NCI-H2081 (cell line): ENCODE measurements around the gene HOXD1.

Experiments used
- DNase-seq, 2 experiments: peaks; one replicate each; lab custom pipeline; 2025; lab: John Stamatoyannopoulos, UW

The HOXD1 gene

DNA sequence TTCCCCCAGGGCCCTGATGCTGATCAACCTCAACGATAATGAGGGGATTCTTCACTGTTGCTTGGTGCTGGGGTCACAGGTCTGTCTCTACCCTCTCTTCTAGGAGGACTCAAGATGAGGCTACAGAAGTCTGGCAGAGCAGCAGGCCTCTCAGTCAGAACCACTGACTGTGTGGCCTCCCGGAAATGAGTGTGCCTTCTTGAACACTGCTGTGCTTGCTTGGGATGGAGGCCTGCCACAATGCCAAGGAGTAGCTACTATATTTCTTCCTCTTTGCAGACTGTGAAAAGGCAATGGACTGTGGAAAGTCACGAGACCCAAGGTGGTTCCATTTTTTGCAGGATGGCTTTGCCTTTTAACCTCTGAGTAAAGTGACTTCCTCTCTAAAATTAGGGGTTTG is 5.8 kb upstream of the HOXD1 start:
- no peak for DNase-seq

DNA sequence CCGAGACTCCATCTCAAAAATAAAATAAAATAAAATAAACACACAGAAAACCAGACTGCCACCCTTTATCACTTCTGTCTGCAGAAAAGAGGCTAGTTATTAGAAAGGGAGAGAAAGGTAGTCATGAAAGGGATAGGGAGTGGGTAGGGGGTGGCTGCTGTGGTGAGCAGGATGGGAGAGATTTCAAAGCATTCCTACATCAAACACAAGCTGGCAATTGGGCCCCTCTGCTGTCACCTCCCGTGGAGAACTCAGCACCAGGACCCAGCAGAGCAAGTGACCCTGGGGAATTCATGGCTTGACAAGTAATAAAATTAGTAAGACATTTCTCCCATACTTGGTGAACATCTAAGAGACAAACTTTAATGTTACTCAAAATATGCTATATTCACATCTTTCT is 3.7 kb upstream of the HOXD1 start:
- no peak for DNase-seq

DNA sequence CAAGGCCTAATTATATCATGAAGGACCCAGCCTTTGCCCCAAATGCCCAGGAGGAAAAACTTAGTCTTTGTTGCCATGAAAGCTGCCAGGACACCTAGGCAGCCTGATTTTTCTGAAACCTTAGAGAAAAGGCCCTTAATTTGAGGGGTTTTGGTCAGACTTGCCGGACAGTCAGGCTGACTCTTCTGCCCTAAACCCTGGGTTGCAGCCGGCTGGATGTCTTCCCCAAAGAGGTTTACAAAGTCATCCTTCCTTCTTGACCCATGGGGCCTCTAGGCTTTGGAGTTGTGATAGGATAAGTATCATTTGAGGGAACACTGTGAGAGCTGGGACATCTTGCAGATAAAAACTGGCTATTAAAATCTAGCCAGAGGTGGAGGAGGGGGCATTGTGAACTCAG is 2.4 kb upstream of the HOXD1 start:
- DNase-seq = no peak

DNA sequence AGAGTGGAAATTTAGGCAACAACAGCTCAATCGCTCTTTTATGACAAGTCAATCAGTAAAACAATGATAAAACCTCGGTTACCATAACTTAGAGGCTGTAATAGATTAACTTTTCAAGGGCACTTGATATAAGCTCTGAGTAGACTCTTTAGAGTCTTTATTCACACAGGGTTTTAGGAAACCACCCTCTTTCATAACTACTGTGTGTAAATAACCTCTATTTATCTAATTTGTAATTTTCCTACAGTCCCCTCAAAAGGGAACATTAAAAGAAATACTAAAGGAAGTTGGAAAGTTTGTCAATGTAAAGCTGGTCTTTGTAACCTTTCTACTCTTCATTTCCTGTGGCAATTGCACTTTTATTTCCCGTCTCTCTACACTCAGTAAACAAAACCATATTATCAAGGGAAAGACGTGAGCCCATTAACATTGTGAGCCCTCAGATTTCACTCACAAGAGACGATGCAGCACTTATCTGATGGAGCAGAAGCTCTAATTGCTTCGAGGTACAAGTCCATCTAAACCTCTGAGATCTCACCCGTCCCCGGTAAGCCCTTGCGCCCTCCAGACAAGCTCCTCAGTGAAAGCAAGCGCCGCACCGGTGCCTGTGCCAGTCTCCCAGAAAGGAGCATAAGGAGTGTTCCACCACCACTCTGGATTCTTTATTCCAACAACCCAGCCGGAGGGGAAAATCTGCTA is 1.1 kb upstream of the HOXD1 start:
- peak in 1 of 2 experiments; percentile 29 for DNase-seq

DNA sequence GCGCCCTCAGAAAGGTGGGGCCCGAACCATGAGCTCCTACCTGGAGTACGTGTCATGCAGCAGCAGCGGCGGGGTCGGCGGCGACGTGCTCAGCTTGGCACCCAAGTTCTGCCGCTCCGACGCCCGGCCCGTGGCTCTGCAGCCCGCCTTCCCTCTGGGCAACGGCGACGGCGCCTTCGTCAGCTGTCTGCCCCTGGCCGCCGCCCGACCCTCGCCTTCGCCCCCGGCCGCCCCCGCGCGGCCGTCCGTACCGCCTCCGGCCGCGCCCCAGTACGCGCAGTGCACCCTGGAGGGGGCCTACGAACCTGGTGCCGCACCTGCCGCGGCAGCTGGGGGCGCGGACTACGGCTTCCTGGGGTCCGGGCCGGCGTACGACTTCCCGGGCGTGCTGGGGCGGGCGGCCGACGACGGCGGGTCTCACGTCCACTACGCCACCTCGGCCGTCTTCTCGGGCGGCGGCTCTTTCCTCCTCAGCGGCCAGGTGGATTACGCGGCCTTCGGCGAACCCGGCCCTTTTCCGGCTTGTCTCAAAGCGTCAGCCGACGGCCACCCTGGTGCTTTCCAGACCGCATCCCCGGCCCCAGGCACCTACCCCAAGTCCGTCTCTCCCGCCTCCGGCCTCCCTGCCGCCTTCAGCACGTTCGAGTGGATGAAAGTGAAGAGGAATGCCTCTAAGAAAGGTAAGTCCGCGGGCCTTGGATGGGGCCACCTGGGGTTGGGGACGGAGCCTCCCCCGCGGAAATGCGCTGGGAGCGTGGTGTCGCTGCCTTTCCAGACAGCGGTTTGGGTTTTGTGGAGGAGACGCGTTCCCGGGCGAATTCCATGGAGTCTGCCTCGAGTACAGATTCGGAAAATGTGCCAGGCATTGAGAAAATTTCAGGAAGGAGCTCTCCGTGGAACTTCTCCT is 559 bp downstream of the HOXD1 start:
- peak; percentile 37 to 59 for DNase-seq

DNA sequence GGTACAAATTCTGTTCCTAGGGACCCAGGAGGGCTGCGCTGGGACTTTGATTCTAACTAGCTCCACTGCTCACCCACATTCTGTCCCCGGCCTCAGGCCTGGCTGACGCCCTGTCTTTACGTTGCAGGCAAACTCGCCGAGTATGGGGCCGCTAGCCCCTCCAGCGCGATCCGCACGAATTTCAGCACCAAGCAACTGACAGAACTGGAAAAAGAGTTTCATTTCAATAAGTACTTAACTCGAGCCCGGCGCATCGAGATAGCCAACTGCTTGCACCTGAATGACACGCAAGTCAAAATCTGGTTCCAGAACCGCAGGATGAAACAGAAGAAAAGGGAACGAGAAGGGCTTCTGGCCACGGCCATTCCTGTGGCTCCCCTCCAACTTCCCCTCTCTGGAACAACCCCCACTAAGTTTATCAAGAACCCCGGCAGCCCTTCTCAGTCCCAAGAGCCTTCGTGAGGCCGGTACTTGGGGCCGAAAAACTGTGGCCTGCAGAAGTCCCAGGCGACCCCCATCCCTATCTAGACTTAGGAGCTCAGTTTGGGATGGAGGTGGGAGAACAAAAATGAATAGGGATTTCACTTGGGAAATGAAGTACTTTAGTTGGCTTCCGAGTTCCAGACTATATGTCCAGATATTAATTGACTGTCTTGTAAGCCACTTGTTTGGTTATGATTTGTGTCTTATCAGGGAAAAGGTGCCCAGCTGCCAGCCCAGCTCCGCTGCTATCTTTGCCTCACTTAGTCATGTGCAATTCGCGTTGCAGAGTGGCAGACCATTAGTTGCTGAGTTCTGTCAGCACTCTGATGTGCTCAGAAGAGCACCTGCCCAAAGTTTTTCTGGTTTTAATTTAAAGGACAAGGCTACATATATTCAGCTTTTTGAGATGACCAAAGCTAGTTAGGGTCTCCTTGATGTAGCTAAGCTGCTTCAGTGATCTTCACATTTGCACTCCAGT is 1.5 kb downstream of the HOXD1 start:
- DNase-seq = peak in 1 of 2 experiments; percentile 11

DNA sequence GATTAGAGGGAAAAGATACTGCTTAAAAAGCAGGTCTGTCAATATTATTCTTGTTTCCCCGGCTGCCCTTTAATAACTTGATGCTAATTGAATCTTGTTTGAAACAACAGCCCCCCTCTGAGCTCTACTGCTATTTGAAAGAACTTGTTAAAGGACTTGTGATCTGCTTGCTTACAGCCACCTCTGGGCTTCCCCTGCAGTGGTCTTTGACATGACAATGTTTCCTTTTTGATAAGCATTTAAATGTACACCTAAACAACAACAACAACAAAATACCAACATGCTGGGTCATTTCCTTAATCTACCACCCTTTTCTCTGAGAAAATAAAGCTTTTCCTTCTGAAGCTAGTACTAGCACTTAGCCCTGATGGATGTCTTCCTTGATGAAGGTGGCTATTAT is 3.9 kb downstream of the HOXD1 start:
- no peak for DNase-seq

DNA sequence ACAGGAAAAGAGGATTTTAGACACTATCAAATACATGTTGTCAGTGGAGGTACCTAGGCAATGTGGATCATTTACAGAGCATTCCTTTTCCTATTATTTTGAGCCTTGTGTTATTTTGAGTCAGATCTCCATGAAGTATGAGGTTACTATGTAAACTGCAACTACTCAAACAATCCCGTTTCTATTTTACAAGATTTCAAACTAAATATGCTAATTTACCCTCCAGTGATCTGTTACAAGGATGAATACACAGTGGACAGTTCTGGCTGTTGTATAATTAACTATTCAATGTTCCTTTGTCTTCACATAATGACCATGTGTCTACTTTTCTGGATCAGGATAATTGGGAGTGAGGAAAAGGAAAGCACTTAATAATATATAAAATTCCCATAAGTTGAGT is 4.6 kb downstream of the HOXD1 start:
- peak in 1 of 2 experiments; percentile 21 for DNase-seq

DNA sequence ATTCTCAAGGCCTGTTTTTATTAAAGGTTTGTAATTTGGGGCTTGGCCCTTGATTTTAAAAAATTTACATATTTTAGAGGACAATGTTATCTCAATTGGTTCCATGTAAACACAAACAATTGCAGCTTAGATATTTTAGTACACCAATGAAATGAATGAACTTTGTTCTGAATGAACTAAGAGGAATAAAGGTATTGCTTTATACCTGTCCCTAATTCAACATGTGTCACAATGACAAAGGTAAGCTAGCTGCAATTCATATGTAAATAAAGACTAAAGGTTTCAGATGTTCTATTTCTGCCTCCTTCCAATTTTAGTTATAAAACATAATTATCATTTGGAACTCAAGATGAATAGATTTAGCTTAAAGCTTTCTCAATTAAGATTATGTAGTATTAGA is 11.4 kb downstream of the HOXD1 start:
- no peak for DNase-seq

DNA sequence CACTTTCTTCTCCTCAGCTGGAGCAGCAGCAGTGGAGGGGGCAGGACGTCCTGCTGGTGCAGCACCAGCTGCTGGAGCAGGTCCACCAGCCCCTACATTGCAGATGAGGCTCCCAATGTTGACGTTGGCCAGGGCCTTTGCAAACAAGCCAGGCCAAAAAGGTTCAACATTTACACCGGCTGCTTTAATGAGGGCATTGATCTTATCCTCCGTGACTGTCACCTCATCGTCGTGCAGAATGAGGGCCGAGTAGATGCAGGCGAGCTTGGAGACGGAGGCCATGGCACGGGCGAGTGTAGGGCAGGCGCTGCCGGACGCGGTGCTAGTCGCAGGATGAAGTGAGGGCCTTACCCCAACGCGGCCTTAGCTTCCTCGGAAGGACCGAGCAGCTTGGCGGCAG is 12.5 kb downstream of the HOXD1 start:
- no peak for DNase-seq

DNA sequence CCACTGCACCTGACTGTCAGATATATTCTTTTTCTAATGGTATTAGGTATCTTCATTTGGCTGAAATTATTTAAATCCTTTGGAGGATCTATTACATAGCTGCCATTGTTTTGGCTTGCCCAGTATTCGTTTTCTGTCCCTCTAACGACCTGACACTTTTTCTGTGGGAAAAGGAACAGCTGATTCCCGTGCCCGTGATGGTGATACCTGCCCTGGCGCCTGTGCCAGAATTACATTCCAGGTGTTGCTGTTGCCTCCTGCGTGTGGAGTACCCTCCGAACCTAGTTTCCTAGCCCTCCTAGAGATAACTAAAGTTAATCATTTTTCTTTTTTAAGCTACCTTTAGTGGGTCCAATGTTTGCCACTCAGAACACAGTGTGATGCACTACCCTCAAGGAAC is 14.0 kb downstream of the HOXD1 start:
- DNase-seq = no peak

DNA sequence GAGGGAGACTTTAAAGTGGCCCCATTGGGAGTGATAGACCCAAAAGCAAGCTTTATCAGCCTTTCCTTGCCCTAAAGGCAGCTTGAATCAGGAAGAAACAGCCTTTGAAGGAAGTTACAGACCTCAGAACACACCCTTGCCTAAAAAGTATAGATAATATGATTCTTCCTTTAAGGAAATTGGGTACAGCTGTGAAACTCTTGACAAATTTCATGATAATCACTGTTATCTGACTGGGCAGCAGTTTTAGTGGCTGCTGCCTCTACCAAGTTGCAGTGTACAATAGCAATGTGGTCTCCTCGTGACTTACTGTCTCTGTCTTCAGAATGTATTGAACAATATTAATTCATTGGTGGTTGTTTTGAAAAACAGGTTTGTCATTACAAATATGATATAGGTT is 16.7 kb downstream of the HOXD1 start:
- no peak for DNase-seq

DNA sequence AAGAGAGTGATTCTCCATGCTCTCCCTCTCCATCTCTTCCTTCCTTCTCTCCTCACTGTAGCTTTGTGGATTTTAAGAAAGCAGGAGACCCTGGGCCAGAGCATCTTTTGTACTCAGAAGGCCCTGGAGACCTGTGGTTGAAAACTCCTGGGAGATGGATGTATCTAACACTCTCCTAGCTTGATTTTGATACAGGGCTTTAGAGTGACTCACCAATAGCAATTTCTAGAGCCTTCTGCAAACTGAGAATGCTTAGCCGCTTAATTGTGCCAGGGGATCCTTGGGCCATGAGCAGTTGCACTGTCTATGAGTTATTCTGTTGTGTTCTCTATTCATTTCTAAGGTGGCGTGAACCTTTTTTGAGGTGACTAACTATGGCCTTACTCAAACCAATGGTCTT is 17.7 kb downstream of the HOXD1 start:
- no peak for DNase-seq

DNA sequence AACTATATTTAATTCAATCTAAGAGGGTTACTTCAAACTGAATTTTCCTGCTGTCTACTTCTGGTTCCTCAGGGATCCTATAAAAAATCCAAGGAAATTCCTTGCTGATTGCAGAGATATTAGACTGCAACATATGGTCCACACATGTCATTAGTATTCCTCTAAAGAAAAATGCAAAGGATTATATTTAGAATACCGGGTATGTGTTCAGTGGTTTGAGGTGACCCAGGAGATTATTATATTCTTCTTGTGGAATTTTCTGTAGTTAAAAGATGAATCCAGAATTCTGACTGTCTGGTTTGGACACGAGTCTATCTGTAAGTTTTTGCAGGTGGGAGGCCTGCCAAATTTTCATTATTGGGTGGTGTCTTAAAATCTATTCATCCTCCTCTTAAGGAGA is 18.2 kb downstream of the HOXD1 start:
- no peak for DNase-seq

DNA sequence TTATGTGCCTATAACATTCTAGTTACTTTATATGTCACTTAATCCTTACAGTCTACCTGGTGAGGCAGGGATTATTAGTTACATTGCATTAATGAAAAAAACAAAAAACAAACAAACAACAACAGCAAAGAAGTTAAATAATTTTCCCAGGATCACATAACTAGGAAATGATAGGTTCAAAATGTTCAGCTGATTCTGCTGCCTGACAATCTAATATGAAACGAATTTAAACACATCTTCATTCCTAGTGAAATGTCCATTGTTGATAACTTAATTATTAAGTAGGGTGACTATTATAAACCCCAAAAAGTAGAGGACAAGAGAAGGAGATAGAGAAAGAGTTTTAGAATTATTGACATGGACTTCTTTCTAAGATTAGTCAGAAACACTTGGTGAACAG is 22.6 kb downstream of the HOXD1 start:
- DNase-seq = no peak

DNA sequence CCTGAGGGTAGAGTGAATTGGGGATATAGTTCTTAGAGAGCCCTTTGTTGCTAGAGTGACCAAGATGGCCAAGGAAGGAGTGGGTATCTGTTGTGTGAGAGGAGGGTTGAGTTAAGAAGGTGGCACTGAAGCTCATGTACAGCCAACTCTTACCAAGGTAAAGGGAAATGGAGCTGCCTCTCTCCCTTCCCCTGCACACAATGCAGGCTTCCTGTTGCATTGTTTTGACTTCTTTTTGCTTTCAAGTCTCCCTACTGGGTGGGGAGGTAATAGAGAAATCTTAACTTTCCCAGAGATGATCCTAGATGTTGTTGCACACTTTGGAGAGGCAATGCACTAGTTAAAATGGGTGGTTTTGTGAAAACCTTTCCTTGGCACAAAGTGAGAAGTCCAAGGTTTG is 23.8 kb downstream of the HOXD1 start:
- DNase-seq = no peak

DNA sequence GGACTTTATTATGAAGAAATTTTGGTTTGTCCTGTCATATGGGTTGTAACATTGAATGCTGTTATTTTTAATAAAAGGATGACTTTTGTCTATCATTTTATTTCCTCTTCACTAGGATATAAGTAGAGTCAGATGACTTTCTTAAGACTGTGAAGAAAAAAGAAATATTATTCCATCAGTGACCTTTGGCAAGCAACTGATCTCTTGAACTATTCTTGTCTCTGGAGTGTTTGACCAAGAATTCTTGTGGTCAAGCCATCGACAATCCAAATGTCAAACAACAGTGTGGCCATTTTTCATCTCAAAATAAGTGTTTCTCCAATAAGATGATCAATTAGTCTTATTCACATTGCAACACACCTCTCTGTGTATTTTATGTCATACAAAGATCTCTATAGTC is 24.9 kb downstream of the HOXD1 start:
- no peak for DNase-seq

DNA sequence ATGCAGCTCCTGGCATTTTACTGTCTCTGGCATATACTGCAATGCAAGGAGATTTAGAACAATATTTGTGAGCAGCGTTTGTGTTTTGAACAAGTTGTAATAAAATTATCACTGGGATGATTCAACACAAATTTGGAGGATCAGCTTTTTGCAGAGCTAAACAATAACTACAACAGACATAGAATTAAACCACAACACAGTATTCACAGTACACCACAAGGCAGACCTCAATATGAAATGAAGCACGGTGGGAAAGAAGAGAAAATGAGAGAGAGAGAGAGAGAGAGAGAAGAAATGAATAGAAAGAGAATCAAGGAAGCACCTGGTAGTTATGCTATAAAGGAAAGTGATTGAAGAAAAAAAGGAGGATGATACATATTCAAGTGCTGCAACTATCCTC is 39.4 kb downstream of the HOXD1 start:
- DNase-seq = no peak

DNA sequence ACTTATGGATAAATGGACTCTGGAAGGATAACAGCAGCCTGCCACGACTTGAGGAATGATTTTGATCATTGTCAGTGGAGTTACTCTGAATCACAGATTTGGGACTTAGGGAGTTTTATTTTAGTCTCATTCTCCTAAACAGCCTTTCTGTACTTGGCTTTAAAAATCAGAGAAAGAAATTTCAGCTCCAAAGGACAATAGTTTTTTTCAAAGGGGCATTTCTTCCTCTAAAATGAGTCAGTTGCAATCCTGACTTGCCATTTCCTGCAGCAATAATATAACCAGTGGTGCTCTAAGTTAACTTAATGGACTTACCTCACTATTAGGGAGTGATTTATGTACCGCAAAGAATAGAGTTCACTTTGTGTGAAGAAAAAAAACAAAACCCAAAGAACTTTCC is 45.7 kb downstream of the HOXD1 start:
- DNase-seq = no peak

DNA sequence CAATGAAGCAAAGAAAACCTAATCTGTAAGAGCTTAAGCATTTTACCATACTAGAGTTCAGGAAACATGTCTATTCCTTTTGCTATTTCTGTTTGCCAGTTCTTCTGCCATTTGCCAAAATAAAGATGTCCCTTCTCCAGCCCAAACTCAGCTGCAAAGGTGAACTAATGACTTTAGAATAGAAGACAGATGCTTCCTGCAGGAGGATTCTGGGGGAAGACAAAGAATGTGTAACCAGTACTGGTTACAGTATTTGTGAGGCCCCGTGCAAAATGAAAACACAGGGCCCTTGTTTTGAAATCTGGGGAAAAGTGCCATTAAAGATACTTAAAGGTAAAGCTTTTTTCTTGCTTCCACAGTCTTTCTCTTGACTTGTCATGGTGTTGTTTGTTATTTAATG is 46.5 kb downstream of the HOXD1 start:
- no peak for DNase-seq

DNA sequence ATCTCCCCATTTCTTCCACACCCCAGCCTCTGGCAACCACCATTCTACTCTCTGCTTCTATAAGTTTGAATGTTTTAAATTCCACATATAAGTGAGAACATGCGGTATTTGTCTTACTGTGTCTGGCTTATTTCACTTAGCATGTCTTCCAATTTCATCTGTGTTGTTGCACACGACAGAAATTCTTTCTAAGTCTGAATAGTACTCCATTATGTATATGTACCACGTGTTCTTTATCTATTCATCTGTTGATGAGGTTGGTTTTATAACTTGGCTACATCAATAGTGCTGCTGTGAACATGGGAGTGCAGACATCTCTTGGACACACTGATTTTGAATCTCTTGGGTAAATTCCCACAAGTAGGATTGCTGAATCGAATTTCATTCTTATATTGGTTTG is 49.0 kb downstream of the HOXD1 start:
- DNase-seq = no peak

DNA sequence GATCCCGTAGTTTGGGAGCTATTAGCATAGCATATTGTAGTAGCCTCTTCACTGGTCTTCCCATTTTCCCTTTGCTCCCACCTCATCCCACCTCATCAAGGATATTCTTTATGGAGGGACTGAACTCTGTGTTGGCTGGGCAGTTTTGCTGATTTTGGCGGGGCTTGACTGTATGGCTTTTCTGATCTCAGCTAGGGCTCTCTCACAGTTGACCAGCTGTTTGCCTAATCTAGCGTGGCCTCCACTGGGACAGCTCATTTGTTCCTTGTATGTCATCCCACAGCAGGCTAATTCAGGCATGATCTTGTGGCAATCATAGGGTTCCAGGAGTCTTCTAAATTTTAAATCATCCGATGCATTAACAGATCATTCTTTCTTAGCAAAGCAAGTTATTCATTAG is 50.6 kb downstream of the HOXD1 start:
- DNase-seq = no peak
